T1000 (cell line): ENCODE data around the gene ACADS.

Source experiments
- DNase-seq: peaks from one replicate; lab custom pipeline; 2025; ENCODE audit warnings: mixed read lengths; lab: John Stamatoyannopoulos, UW

Gene ACADS

GRCh38 chr12:120757949-120758348 lies 32.3 kb downstream of the ACADS start:
- no peak for DNase-seq

DNA sequence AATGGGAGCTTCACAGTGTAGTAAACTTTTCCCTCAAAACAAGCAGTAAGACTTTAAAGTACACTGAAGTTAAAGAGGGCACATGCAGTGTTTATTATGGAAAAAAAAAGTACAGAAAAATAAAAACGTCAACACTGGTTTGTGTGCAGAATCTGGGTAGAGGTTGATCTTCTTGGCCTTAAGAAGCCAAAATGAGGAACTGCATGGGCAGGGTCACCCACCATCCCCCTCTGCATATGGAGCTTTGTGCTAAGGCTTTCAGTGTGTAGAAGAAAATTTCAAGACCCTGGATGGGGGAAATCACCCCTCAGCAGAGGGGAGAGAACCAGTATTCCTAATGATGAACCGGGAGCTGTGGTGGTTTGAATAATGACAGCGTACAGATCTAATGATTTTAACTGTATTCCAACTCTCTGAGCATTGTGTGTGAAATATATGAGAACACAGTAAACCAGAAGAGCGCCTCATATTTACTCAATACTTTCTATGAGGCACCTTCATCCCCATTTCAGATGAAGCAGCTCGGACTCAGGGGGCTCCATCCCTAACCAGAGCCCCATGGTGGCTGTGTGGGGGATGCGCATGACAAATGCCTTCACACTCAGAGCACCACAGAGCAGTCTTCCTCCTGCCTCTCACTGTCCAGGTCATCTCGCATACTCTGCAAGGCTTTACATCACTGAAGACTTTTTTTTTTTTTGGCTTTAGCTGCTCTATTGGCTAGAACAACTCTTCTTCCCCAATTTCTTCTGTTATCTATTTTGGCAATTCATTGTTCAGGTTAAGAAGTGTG lies 33.4 kb downstream of the ACADS start:
- DNase-seq: no peak

DNA sequence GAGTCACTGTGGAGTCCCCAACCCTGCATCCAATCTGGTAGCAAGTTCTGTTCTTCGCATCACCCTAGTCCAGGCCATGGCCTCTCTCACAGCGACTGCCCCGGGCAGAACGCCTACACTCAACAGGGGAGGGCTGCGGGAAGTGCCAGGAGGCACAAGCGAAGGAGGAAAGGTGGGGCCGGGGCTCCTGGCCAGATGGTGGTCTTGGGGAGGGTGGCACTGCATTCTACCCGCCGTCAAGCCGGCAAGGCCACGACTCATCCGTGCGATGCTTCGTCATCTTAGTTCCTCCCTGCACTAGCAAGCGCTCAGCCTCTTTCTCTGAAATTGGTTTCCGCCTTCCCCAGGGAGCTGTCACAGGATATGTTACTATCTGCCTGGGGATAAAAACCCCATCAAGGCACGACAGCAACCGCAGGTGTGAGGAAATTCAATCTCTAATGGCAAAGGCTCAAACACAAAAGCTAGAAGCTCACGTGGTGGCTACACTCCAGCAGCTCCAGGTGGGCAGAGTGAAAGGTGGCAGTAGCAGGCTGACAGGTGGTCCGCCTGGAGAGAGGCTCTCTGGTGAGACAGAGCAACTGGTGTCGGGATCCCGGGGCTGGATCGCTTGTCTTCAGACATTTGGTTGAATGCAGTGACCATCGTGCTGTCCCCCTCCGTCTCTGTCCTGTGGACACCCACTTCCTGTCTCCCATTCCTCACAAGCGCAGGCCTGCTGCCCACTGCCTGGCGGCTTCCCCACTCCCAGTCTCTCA lies 34.1 kb downstream of the ACADS start:
- no peak for DNase-seq

DNA sequence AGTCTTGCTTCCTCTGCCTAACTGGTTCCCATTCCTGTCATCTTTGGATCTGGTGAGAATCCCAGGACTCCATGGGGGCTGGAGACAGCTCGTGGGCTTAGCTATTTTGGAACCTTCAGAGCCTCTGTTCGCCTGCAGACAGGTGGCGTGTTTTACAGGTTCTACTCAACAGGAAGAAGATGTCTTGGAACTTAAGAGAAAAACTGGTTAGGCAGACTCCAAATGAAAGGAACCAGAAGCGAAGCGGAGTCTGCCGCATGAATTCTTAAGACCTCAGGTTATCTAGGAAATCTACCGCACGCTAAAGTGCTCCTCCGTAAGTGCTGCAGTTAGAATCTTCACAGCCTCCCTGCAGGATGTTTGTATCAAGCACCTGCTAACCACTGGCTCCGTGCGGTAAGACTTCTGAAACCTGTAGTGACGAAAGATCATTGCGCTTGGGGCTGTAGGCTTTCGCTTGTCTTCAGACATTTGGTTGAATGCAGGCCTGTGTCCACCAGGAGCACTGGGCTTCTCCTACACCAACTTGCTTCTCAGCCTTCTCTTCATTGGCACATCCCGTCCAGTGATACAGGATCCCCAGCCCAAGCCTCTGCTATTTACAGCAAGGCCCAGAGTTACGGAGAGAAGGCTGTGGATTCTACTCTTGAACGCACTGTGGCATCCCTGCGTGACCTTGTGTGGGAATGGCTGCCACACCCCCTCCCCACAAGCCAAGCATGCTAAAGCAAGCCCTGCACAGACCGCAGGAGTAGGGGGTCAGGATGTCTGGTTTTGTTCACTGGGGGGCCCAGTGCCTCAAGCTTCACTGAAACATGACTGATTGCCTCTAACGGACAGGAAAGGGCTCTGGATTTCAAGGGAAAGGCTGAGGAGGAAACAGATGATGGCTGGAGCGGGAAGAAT lies 35.0 kb downstream of the ACADS start:
- DNase-seq: no peak

- no peak for DNase-seq
Measured at GRCh38 chr12:120761519-120761934, 35.9 kb downstream of the ACADS start.

- DNase-seq: no peak
Measured at GRCh38 chr12:120762086-120762485, 36.5 kb downstream of the ACADS start.

GRCh38 chr12:120763250-120763649 lies 37.6 kb downstream of the ACADS start:
- no peak for DNase-seq

DNA sequence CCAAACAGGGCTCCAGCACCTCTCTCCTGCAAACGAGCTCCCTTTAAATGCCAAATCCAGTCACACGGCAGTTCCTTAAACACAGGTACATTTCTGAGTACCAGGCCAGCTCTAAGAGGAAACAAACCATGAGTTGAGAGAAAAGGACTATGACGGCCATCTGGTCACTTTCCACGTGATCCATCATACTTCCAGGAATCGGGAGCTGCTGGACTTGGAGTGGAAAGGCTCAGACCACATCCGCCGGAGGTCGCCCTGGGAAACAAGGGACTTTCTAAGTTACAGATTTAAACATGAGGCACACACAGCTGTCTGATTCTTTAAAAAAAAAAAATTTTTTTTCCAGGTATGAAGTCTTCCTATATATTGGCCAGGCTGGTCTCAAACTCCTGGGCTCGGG lies 39.2 kb downstream of the ACADS start:
- DNase-seq: no peak

DNA sequence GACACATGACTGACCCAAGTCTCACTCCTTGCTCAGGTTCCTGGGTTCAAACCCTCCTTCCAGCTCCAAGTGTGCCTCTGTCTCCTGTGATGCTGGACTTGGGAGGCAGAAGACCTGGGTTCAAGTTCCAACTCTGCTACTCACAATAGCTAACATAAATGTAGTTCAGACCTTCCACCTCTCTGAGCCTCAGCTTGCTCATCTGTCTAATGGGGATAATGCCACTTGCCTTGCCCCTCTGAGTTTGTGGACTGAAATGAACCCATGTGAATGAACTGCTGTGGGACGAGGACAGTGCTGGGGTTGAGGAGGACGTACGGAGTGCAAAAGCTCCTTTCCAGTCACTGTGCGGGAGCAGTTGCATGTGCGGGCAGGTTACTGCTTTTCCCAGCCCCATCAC lies 40.9 kb downstream of the ACADS start:
- DNase-seq: no peak

GRCh38 chr12:120767071-120768024 lies 41.7 kb downstream of the ACADS start:
- no peak for DNase-seq

- no peak for DNase-seq
Measured at GRCh38 chr12:120771097-120771496, 45.5 kb downstream of the ACADS start.

DNA sequence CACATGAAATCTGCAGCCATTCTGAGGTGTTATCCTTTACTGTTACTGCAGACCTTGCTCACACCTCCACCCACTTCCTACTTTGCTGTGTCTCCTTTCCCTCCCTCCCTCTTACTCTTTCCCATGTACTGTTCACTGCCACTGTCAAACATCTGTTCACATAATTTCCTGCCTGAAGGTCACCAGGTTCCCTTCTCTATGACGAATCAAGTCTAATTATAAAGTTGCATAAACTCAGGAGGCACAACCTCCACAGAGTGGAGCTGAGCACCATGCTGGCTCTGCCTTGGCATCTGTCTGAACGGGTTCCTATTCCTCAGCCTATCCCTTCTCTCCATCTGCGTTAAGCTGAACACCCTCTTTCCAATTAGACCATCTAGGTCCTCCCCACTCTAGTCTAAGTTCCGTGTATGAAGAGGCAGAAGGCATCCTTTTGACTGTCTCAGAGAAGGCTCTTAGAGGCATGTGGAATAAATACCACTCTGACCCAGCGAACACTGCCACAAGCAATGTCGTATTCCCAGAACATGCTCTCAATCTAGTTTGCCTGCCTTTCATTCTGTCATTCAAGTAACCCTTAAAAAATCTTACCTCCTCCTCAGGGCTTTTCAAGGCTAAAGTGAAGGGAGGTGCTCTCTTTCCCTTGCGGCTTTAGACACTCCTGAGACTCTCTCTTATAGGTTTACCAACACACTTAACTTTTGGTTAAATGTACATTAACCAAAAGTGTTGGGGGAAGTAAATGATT lies 48.7 kb downstream of the ACADS start:
- no peak for DNase-seq

DNA sequence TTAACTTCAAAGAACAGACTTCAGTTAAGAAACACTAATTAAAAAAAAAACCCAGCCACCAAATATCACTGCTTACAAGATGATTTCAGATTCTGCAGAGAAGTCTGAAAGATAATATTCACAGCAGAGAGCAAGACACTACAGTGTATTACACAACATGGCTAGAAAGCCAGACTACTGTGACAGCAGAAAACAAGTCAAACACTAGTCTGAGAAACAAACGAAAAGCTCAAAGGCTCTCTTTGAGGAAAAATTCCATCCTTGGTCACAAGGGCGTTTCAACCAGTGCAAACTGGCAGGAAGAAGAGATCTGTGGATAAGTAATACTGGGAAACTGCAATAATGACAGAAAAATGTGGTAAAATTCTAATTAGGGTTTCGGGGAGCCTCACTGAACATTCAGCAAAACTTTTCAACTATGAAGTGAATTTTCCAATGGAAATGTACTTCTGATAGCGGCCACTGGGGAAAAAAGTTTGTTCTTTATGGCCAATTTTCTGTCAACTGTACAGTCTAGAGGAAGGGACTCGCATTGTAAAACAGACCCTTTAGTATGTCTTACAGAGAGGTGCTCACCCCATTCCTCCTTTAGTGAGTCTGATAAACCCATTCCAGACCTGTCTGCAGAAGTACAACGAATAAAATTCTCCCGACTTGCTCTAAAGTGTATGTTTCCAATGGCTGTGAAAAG lies 50.4 kb downstream of the ACADS start:
- no peak for DNase-seq

- no peak for DNase-seq
Measured at GRCh38 chr12:120783197-120783596, 57.6 kb downstream of the ACADS start.

GRCh38 chr12:120784804-120785203 lies 59.2 kb downstream of the ACADS start:
- no peak for DNase-seq

GRCh38 chr12:120787889-120788288 lies 62.3 kb downstream of the ACADS start:
- DNase-seq: no peak
